H1 (cell line): ENCODE data around the gene KCNC1. TPM values are rescaled to one million over a fixed set of nuclear protein-coding genes. Genes with fewer than 3 reads are reported as not detected.

ENCODE experiments used
- CTCF ChIA-PET: fragments of 300-600 bp; sonication (Branson Sonifier 250); formaldehyde crosslinking; loops from one replicate; lab custom pipeline; 2021; ENCODE audit not compliant: partially characterized antibody; lab: Charles Lee
- POLR2A ChIA-PET: fragments of 300-600 bp; sonication (Branson Sonifier 250); formaldehyde crosslinking; loops from one replicate; lab custom pipeline; 2021; ENCODE audit warnings: inconsistent platforms; ENCODE audit not compliant: partially characterized antibody; lab: Charles Lee
- DNase-seq, 2 experiments: peaks; one replicate each; pipeline versions ENCODE4 v3.0.0 to v3.0.0-alpha.2; 2010 to 2022; ENCODE audit warnings: low spot score in 2 of 2, low read depth in 1 of 2, mixed read lengths in 1 of 2
- FAIRE-seq: peaks from 2 replicates; lab custom pipeline; 2011; peaks lifted over from hg19 to GRCh38; lab: Jason Lieb, UNC
- H2AFZ ChIP-seq: 2 replicates; pipeline ENCODE4 v1.8.1; 2012; ENCODE audit warnings: low read length, inconsistent platforms
- H2AK5ac ChIP-seq: 2 replicates; pipeline ENCODE4 v1.6.1; 2013; ENCODE audit warnings: low read depth, low read length
- H2BK120ac ChIP-seq: replicated peaks from 2 replicates; pipeline ENCODE3; 2013; ENCODE audit warnings: low read depth, low read length, inconsistent platforms
- H2BK12ac ChIP-seq: 2 replicates; pipeline ENCODE4 v1.6.1; 2013; ENCODE audit warnings: low read depth, low read length
- H2BK15ac ChIP-seq: 2 replicates; pipeline ENCODE4 v1.6.1; 2013; ENCODE audit warnings: low read length
- H2BK20ac ChIP-seq: 2 replicates; pipeline ENCODE4 v1.6.1; 2013; ENCODE audit warnings: low read length
- H2BK5ac ChIP-seq: 2 replicates; pipeline ENCODE4 v1.6.1; 2013; ENCODE audit warnings: low read depth, low read length
- H3K14ac ChIP-seq: 2 replicates; pipeline ENCODE4 v1.6.1; 2013; ENCODE audit warnings: inconsistent platforms; ENCODE audit not compliant: insufficient read length
- H3K18ac ChIP-seq: 2 replicates; pipeline ENCODE4 v1.6.1; 2013; ENCODE audit warnings: low read length; ENCODE audit errors: extremely low read depth
- H3K23ac ChIP-seq: 2 replicates; pipeline ENCODE4 v1.6.1; 2013; ENCODE audit warnings: inconsistent platforms; ENCODE audit not compliant: insufficient read length
- H3K23me2 ChIP-seq: 2 replicates; pipeline ENCODE4 v1.6.1; 2013; ENCODE audit warnings: low read depth, low read length
- H3K27ac ChIP-seq: 2 replicates; pipeline ENCODE4 v1.6.1; 2011; ENCODE audit warnings: low read depth, low read length, inconsistent platforms
- H3K27me3 ChIP-seq, 4 experiments: replicated peaks in 1 of 4; 1 replicate in 1 of 4; 2 replicates in 3 of 4; pipeline versions ENCODE4 v1.6.1 to v1.8.1; 2011 to 2013; ENCODE audit warnings: low read length in 3 of 4, mild to moderate bottlenecking in 3 of 4, inconsistent platforms in 2 of 4, mixed read lengths in 2 of 4, moderate library complexity in 1 of 4; ENCODE audit not compliant: control insufficient read depth in 3 of 4, insufficient read depth in 3 of 4; ENCODE audit errors: extremely low read depth in 1 of 4
- H3K36me3 ChIP-seq, 4 experiments: 2 replicates each; pipeline versions ENCODE4 v1.6.1 to v1.8.1; 2011 to 2013; ENCODE audit warnings: mild to moderate bottlenecking in 4 of 4, low read length in 3 of 4, moderate library complexity in 2 of 4, control low read depth in 1 of 4, inconsistent platforms in 1 of 4; ENCODE audit not compliant: insufficient read depth in 4 of 4, control insufficient read depth in 2 of 4
- H3K4ac ChIP-seq: replicated peaks from 2 replicates; pipeline ENCODE3; 2013; ENCODE audit warnings: low read length, low read depth, mixed read lengths, inconsistent platforms; ENCODE audit not compliant: insufficient read length
- H3K4me1 ChIP-seq, 4 experiments: replicated peaks in 1 of 4; 1 replicate in 1 of 4; 2 replicates in 3 of 4; pipeline versions ENCODE4 v1.6.1 to v1.8.1; 2011 to 2013; ENCODE audit warnings: low read length in 3 of 4, inconsistent platforms in 2 of 4, mixed read lengths in 1 of 4; ENCODE audit not compliant: insufficient read depth in 4 of 4, control insufficient read depth in 3 of 4
- H3K4me2 ChIP-seq, 2 experiments: 2 replicates each; pipeline versions ENCODE4 v1.6.1 to v1.8.1; 2011 to 2013; ENCODE audit warnings: low read depth in 2 of 2, low read length in 2 of 2, control low read depth in 1 of 2, inconsistent platforms in 1 of 2, mild to moderate bottlenecking in 1 of 2; ENCODE audit not compliant: insufficient read depth in 1 of 2
- H3K4me3 ChIP-seq, 4 experiments: fragments of 200-600, 300-600 bp in 1 of 4; sonication (generic), shearing (Covaris generic), sonication (Bioruptor Twin) in 1 of 4; 2 replicates each; pipeline versions ENCODE4 v1.5.1 to v1.8.1; 2011 to 2016; ENCODE audit warnings: low read length in 4 of 4, low read depth in 3 of 4, control low read depth in 2 of 4, inconsistent platforms in 2 of 4, mild to moderate bottlenecking in 2 of 4, mixed read lengths in 1 of 4, moderate library complexity in 1 of 4; ENCODE audit not compliant: insufficient read depth in 2 of 4; ENCODE audit errors: extremely low read depth in 1 of 4
- H3K56ac ChIP-seq: replicated peaks from 2 replicates; pipeline ENCODE3; 2013; ENCODE audit warnings: low read depth, mild to moderate bottlenecking, mixed read lengths, low read length, inconsistent platforms; ENCODE audit not compliant: insufficient read length
- H3K79me1 ChIP-seq: 2 replicates; pipeline ENCODE4 v1.6.1; 2013; ENCODE audit warnings: low read depth, low read length, control low read depth
- H3K79me2 ChIP-seq, 2 experiments: 2 replicates each; pipeline versions ENCODE4 v1.6.1 to v1.8.1; 2012 to 2013; ENCODE audit warnings: low read length in 2 of 2, mild to moderate bottlenecking in 2 of 2, inconsistent platforms in 1 of 2; ENCODE audit not compliant: insufficient read depth in 2 of 2, control insufficient read depth in 1 of 2
- H3K9ac ChIP-seq, 4 experiments: replicated peaks in 1 of 4; 1 replicate in 1 of 4; 2 replicates in 3 of 4; pipeline versions ENCODE4 v1.6.1 to v1.8.1; 2011 to 2013; ENCODE audit warnings: low read depth in 3 of 4, low read length in 3 of 4, control low read depth in 2 of 4, mild to moderate bottlenecking in 2 of 4, moderate library complexity in 2 of 4, inconsistent platforms in 1 of 4; ENCODE audit errors: extremely low read depth in 1 of 4
- H3K9me3 ChIP-seq, 2 experiments: 2 replicates each; pipeline versions ENCODE4 v1.6.1 to v1.8.1; 2012 to 2013; ENCODE audit warnings: mild to moderate bottlenecking in 2 of 2, moderate library complexity in 2 of 2, control low read depth in 1 of 2, inconsistent platforms in 1 of 2, low read depth in 1 of 2, low read length in 1 of 2, mixed read lengths in 1 of 2; ENCODE audit not compliant: insufficient read depth in 2 of 2
- H4K20me1 ChIP-seq, 2 experiments: replicated peaks in 1 of 2; 2 replicates each; pipeline versions ENCODE3 to v1.8.1; 2011 to 2013; ENCODE audit warnings: inconsistent platforms in 2 of 2, low read length in 2 of 2, mild to moderate bottlenecking in 1 of 2; ENCODE audit not compliant: insufficient read depth in 2 of 2, control insufficient read depth in 1 of 2
- H4K5ac ChIP-seq: 2 replicates; pipeline ENCODE4 v1.6.1; 2013; ENCODE audit warnings: low read length, low read depth, mixed read lengths, inconsistent platforms; ENCODE audit not compliant: insufficient read length
- H4K8ac ChIP-seq: 2 replicates; pipeline ENCODE4 v1.8.0; 2013; ENCODE audit warnings: mild to moderate bottlenecking, moderate library complexity, low read length, inconsistent platforms; ENCODE audit not compliant: insufficient read depth; ENCODE audit errors: extremely low read depth
- H4K91ac ChIP-seq: replicated peaks from 2 replicates; pipeline ENCODE3; 2013; ENCODE audit warnings: low read length, mixed read lengths, inconsistent platforms; ENCODE audit not compliant: insufficient read length
- CTCF ChIP-seq, 3 experiments: IDR thresholded peaks; 1 replicate in 2 of 3; 2 replicates in 1 of 3; pipeline versions ENCODE4 v1.5.1 to v1.6.1; 2011; ENCODE audit warnings: low read length in 3 of 3, mild to moderate bottlenecking in 3 of 3, inconsistent platforms in 2 of 3, low read depth in 1 of 3, moderate library complexity in 1 of 3; ENCODE audit not compliant: insufficient read depth in 1 of 3; ENCODE audit errors: control extremely low read depth in 1 of 3
- EP300 ChIP-seq, 2 experiments: IDR thresholded peaks; 1 replicate in 1 of 2; 2 replicates in 1 of 2; pipeline ENCODE4 v1.6.1; 2011 to 2012; ENCODE audit warnings: low read depth in 2 of 2, low read length in 2 of 2, mild to moderate bottlenecking in 2 of 2, borderline replicate concordance in 1 of 2, inconsistent platforms in 1 of 2, moderate library complexity in 1 of 2
- NRF1 ChIP-seq: IDR thresholded peaks from 2 replicates; pipeline ENCODE4 v1.6.1; 2011; ENCODE audit warnings: mild to moderate bottlenecking, low read depth, low read length, improper control_type of control experiment
- RNF2 ChIP-seq: fragments of 200-900, 300-1000 bp; sonication (generic); IDR thresholded peaks from 2 replicates; pipeline ENCODE4 v1.7.1; 2016; ENCODE audit warnings: borderline replicate concordance, low read depth, mild to moderate bottlenecking, antibody characterized with exemption, low read length; ENCODE audit not compliant: poor library complexity, severe bottlenecking; ENCODE audit errors: missing control alignments
- RXRA ChIP-seq: IDR thresholded peaks from 2 replicates; pipeline ENCODE4 v1.6.1; 2011; ENCODE audit warnings: low read depth, mild to moderate bottlenecking, low read length, moderate library complexity; ENCODE audit not compliant: insufficient read depth
- TBP ChIP-seq: IDR thresholded peaks from 2 replicates; pipeline ENCODE4 v1.6.1; 2011; ENCODE audit warnings: low read depth, low read length, improper control_type of control experiment
- TCF12 ChIP-seq: IDR thresholded peaks from 2 replicates; pipeline ENCODE4 v1.6.1; 2011; ENCODE audit warnings: low read depth, mild to moderate bottlenecking, low read length
- YY1 ChIP-seq: IDR thresholded peaks from 2 replicates; pipeline ENCODE4 v1.6.1; 2011; ENCODE audit warnings: low read depth, mild to moderate bottlenecking, low read length
- whole genome bisulfite sequencing, 2 experiments: shearing (Covaris generic) in 1 of 2; methylation state at CpG; one replicate each; pipeline versions ENCODE4 v1.1.6 to v1.1.7; 2013 to 2015; ENCODE audit warnings: low lambda C conversion rate in 2 of 2, mixed read lengths in 2 of 2, inconsistent platforms in 1 of 2, low coverage in 1 of 2, missing lambda C conversion rate in 1 of 2; ENCODE audit not compliant: insufficient replicate concordance in 2 of 2, insufficient coverage in 1 of 2, insufficient read length in 1 of 2; ENCODE audit errors: extremely low coverage in 1 of 2, missing lambda C conversion rate in 1 of 2; 5-methylcytosine and 5-hydroxymethylcytosine counted together
- polyA plus RNA-seq, 7 experiments: library from polyadenylated mRNA; depleted of rRNA in 3 of 7; stranded (reverse) in 5 of 7; unstranded in 2 of 7; fragments of >200 nt in 5 of 7; fragments of 200-250 nt in 2 of 7; gene quantifications; 1 replicate in 5 of 7; 2 replicates in 1 of 7; 4 replicates in 1 of 7; pipeline versions ENCODE4 v1.2.1 to v1.2.3, GENCODE V29; 2011 to 2013; ENCODE audit warnings: missing spikeins in 2 of 7, mixed read lengths in 2 of 7
- total RNA-seq: library from RNA; stranded (reverse); fragmentation: NEBNext Ultra II Directional; extraction: Animal tissue kit (Norgen Biotek cat#: 25700); gene quantifications from 2 replicates; pipeline ENCODE4 v1.2.1, GENCODE V29; 2021

Gene KCNC1
- total and polyA plus RNA-seq, 2 of the 8 experiments (the other 6 are each of a cell fraction or from before 2014, with no cell fraction given) = 0.11 to 0.26 TPM

GRCh38 chr11:17822401-17822781 is 87.8 kb downstream of the KCNC1 start:
- CTCF ChIA-PET = interaction anchor here (0.6 to 2.0 kb wide), 5 partner anchors 20 to 168 kb away, joined by 3 to 5 read pairs (median 4); no protein-coding TSS in a partner anchor
- WGBS, 2 experiments = 77% methylated on average over 5 of the region's 5 CpGs; no CpG with 5 or more reads in 1 of the 2 experiments

More at GRCh38 chr11:17822401-17822781, 87.8 kb downstream of the KCNC1 start:
- Histone ChIP-seq H3K79me2 (no peaks in the 10 kb centered on the region), H3K4ac (no peak overlapping the region), H3K4me3 (no peak overlapping the region), H3K9ac (no peak overlapping the region), H2AFZ (no peak overlapping the region), H2BK5ac (no peak overlapping the region), H3K23ac (no peak overlapping the region), H2AK5ac (no peak overlapping the region), H3K36me3 (no peaks in the 10 kb centered on the region), H4K91ac (no peak overlapping the region), H2BK15ac (no peak overlapping the region), H3K14ac (no peak overlapping the region), H3K9me3 (no peaks in the 10 kb centered on the region), H2BK20ac (no peak overlapping the region), H4K8ac (no peak overlapping the region), H3K18ac (no peak overlapping the region)
- no peak for DNase-seq
- peak; percentile 13 for FAIRE-seq
- POLR2A ChIA-PET = no interaction called here
- TF ChIP-seq TCF12 (no peak), YY1 (no peak), EP300 (IDR thresholded peaks at IDR 0.05; ENCODE audit: borderline replicate concordance in 1 of 2, low read depth in 2 of 2, low read length in 2 of 2) (no peak), TBP (no peak), CTCF (IDR thresholded peaks at IDR 0.05; ENCODE audit: control extremely low read depth in 1 of 3, insufficient read depth in 1 of 3, low read depth in 1 of 3, low read length in 3 of 3) (no peak), RNF2 (no peak), RXRA (no peak), NRF1 (no peak)
- TF ChIP-seq, all 59 proteins: peak for 0
- H2BK120ac ChIP-seq = no peak overlapping the region
- H3K27me3 ChIP-seq = no peaks in the 10 kb centered on the region
- H3K27ac ChIP-seq = no peak overlapping the region
- H4K20me1 ChIP-seq = no peaks in the 10 kb centered on the region
- H4K5ac ChIP-seq = no peak overlapping the region
- H3K4me1 ChIP-seq = 0 out of 7 replicates have a peak, but pooled peaks cover 0 to 2% (median 0%) of the 10 kb centered on the region in 4 experiments
- H3K79me1 ChIP-seq = no peaks in the 10 kb centered on the region
- no peaks in the 10 kb centered on the region for H3K23me2 ChIP-seq
- H2BK12ac ChIP-seq = no peak overlapping the region
- H3K4me2 ChIP-seq = no peak overlapping the region
- H3K56ac ChIP-seq = no peak overlapping the region
